HG03558 (cell line): ENCODE data around the gene ZNF672.
"Not testable (repeated sequence)": the region's sequence is repeated elsewhere in the genome, so short reads cannot be mapped to it uniquely, and the experiment has no call there.

Source experiments
- ATAC-seq: cut with Tn5 transposase; IDR thresholded peaks from one replicate; pipeline ENCODE4 v1.9.1; 2021; ENCODE audit warnings: moderate number of reproducible peaks; ENCODE audit not compliant: unreplicated experiment; ENCODE audit errors: extremely low read depth

Gene ZNF672

GRCh38 chr1:248882427-248882826 is 44.4 kb downstream of the ZNF672 start:
- not testable (repeated sequence) for ATAC-seq

GRCh38 chr1:248884632-248885295 is 46.7 kb downstream of the ZNF672 start:
- no peak for ATAC-seq

GRCh38 chr1:248885646-248886045 is 47.6 kb downstream of the ZNF672 start:
- ATAC-seq, result no peak

- ATAC-seq, result no peak
These were observed 48.3 kb downstream of the ZNF672 start for GRCh38 chr1:248886237-248886895.

- not testable (repeated sequence) for ATAC-seq
These were observed 51.9 kb downstream of the ZNF672 start for GRCh38 chr1:248889914-248890243.

GRCh38 chr1:248890549-248891498 is 52.8 kb downstream of the ZNF672 start:
- no peak for ATAC-seq

GRCh38 chr1:248891758-248892157 is 53.7 kb downstream of the ZNF672 start:
- ATAC-seq, result no peak

GRCh38 chr1:248892590-248892989 is 54.6 kb downstream of the ZNF672 start:
- no peak for ATAC-seq

GRCh38 chr1:248894837-248895236 is 56.8 kb downstream of the ZNF672 start:
- ATAC-seq, result no peak

GRCh38 chr1:248897412-248898337 is 59.7 kb downstream of the ZNF672 start:
- ATAC-seq, result no peak
